IPS-20b (cell line): ENCODE results near the gene IGSF21.
A peak's percentile ranks its signal among the peaks of the same experiment; 100 is the strongest.

ENCODE experiments used
- H3K27ac ChIP-seq: one replicate; pipeline ENCODE4 v1.5.1; 2013; ENCODE audit warnings: low read length
- H3K27me3 ChIP-seq: 2 replicates; pipeline ENCODE4 v1.6.1; 2013; ENCODE audit warnings: mild to moderate bottlenecking, low read length, inconsistent platforms; ENCODE audit not compliant: insufficient read depth
- H3K36me3 ChIP-seq: 2 replicates; pipeline ENCODE4 v1.6.1; 2013; ENCODE audit warnings: low read depth, mild to moderate bottlenecking, inconsistent platforms, low read length, moderate library complexity; ENCODE audit not compliant: insufficient read depth
- H3K4me1 ChIP-seq: 2 replicates; pipeline ENCODE4 v1.6.1; 2013; ENCODE audit warnings: mild to moderate bottlenecking, control low read depth, inconsistent platforms, low read length, moderate library complexity; ENCODE audit not compliant: insufficient read depth
- H3K4me3 ChIP-seq: 2 replicates; pipeline ENCODE4 v1.5.1; 2013; ENCODE audit warnings: mild to moderate bottlenecking, low read length, inconsistent platforms
- H3K9ac ChIP-seq: 2 replicates; pipeline ENCODE4 v1.6.1; 2013; ENCODE audit warnings: low read depth, mild to moderate bottlenecking, inconsistent platforms, low read length, moderate library complexity
- H3K9me3 ChIP-seq: 2 replicates; pipeline ENCODE4 v1.6.1; 2013; ENCODE audit warnings: mild to moderate bottlenecking, low read depth, low read length, inconsistent platforms; ENCODE audit not compliant: insufficient read depth

IGSF21 gene

DNA sequence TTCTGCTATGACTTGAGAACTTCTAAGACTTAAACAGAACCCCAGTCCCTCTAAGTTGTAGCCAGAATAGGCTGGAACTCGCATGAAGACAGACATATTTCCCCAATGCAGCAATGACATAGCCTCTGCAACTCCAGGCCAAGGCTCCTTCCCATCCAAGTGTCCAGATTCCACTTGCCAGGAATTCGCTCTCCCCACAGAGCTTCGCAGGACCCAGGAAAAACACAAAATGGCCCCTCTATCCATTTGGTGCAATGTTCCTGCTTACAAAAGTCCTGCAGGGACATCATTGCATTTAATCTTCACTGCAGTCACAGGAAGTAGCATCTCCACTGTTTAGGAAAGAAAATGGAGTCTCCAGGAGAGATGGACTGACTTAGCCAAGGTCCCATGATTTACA is 225.6 kb downstream of the IGSF21 start:
- Histone ChIP-seq H3K36me3 (no peaks in the 10 kb centered on the region), H3K9ac (no peak overlapping the region), H3K4me1 (peaks cover 10% of the 10 kb centered on the region; the same call in 1 of the 2 replicates), H3K27me3 (0 out of 2 replicates have a peak, but pooled peaks cover 4% of the 10 kb centered on the region), H3K27ac (no peak overlapping the region), H3K9me3 (no peaks in the 10 kb centered on the region), H3K4me3 (no peak overlapping the region)

GRCh38 chr1:18336801-18337200 is 229.2 kb downstream of the IGSF21 start:
- Histone ChIP-seq H3K9me3 (no peaks in the 10 kb centered on the region), H3K36me3 (no peaks in the 10 kb centered on the region), H3K4me3 (no peak overlapping the region), H3K9ac (no peak overlapping the region), H3K27me3 (peaks cover 4% of the 10 kb centered on the region; the same call in 1 of the 2 replicates), H3K27ac (no peak overlapping the region), H3K4me1 (peaks cover 10% of the 10 kb centered on the region; the same call in 1 of the 2 replicates)

- no peaks in the 10 kb centered on the region for H3K9me3 ChIP-seq
- H3K36me3 ChIP-seq: no peaks in the 10 kb centered on the region
- H3K9ac ChIP-seq: no peak overlapping the region
- H3K27me3 ChIP-seq: peaks cover 4% of the 10 kb centered on the region; the same call in 1 of the 2 replicates
- no peak overlapping the region for H3K4me3 ChIP-seq
- H3K4me1 ChIP-seq: peaks cover 5% of the 10 kb centered on the region; the same call in 1 of the 2 replicates
- H3K27ac ChIP-seq: no peak overlapping the region
Observed at GRCh38 chr1:18337757-18338156, 230.2 kb downstream of the IGSF21 start.

GRCh38 chr1:18339161-18339560 is 231.6 kb downstream of the IGSF21 start:
- no peaks in the 10 kb centered on the region for H3K4me1 ChIP-seq
- H3K9ac ChIP-seq: no peak overlapping the region
- no peaks in the 10 kb centered on the region for H3K36me3 ChIP-seq
- H3K4me3 ChIP-seq: no peak overlapping the region
- no peaks in the 10 kb centered on the region for H3K9me3 ChIP-seq
- peaks cover 4% of the 10 kb centered on the region; the same call in 1 of the 2 replicates for H3K27me3 ChIP-seq
- H3K27ac ChIP-seq: no peak overlapping the region

- peaks cover 4% of the 10 kb centered on the region; the same call in 1 of the 2 replicates for H3K27me3 ChIP-seq
- H3K9me3 ChIP-seq: no peaks in the 10 kb centered on the region
- H3K27ac ChIP-seq: no peak overlapping the region
- H3K36me3 ChIP-seq: no peaks in the 10 kb centered on the region
- H3K9ac ChIP-seq: no peak overlapping the region
- no peak overlapping the region for H3K4me3 ChIP-seq
- H3K4me1 ChIP-seq: no peaks in the 10 kb centered on the region
Observed at GRCh38 chr1:18340158-18340764, 232.7 kb downstream of the IGSF21 start.

GRCh38 chr1:18340787-18341186 is 233.2 kb downstream of the IGSF21 start:
- Histone ChIP-seq H3K36me3 (no peaks in the 10 kb centered on the region), H3K27me3 (peaks cover 4% of the 10 kb centered on the region; the same call in 1 of the 2 replicates), H3K9ac (no peak overlapping the region), H3K4me1 (no peaks in the 10 kb centered on the region), H3K9me3 (no peaks in the 10 kb centered on the region), H3K4me3 (no peak overlapping the region), H3K27ac (no peak overlapping the region)

- no peak overlapping the region for H3K27ac ChIP-seq
- H3K36me3 ChIP-seq: no peaks in the 10 kb centered on the region
- peaks cover 4% of the 10 kb centered on the region; the same call in 1 of the 2 replicates for H3K27me3 ChIP-seq
- no peak overlapping the region for H3K4me3 ChIP-seq
- no peaks in the 10 kb centered on the region for H3K9me3 ChIP-seq
- no peak overlapping the region for H3K9ac ChIP-seq
- H3K4me1 ChIP-seq: no peaks in the 10 kb centered on the region
Observed at GRCh38 chr1:18341291-18342069, 233.9 kb downstream of the IGSF21 start.

DNA sequence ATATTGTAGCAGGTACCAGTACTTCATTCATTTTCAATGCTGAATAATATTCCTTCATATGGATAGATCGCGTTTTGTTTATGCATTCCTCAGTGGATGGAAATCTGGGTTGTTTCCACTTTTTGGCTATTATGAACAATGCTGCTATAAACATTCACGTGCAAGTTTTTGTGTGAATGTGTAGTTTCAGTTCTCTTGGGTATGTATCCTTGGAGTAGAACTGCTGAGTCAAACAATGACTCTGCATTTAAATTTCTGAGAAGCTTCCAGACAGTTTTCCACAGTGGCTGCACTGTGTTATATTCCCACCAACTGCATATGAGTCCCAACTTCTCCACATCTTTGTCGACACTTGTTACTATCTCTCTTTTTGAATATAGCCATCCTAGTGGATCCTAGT is 235.1 kb downstream of the IGSF21 start:
- Histone ChIP-seq H3K9me3 (no peaks in the 10 kb centered on the region), H3K27ac (no peak overlapping the region), H3K36me3 (no peaks in the 10 kb centered on the region), H3K9ac (no peak overlapping the region), H3K4me3 (no peak overlapping the region), H3K4me1 (no peaks in the 10 kb centered on the region), H3K27me3 (peaks cover 4% of the 10 kb centered on the region; the same call in 1 of the 2 replicates)

- no peak overlapping the region for H3K27ac ChIP-seq
- H3K27me3 ChIP-seq: peaks cover 4% of the 10 kb centered on the region; the same call in 1 of the 2 replicates
- no peaks in the 10 kb centered on the region for H3K36me3 ChIP-seq
- no peaks in the 10 kb centered on the region for H3K9me3 ChIP-seq
- H3K4me3 ChIP-seq: no peak overlapping the region
- peaks cover under 1% of the 10 kb centered on the region; the same call in 1 of the 2 replicates for H3K4me1 ChIP-seq
- no peak overlapping the region for H3K9ac ChIP-seq
Observed at GRCh38 chr1:18343581-18343980, 236.0 kb downstream of the IGSF21 start.

- H3K27me3 ChIP-seq: peaks cover 4% of the 10 kb centered on the region; the same call in 1 of the 2 replicates
- H3K9me3 ChIP-seq: no peaks in the 10 kb centered on the region
- no peak overlapping the region for H3K27ac ChIP-seq
- H3K9ac ChIP-seq: 0 out of 2 replicates have a peak overlapping the region, but pooled peaks have one; percentile 14
- no peaks in the 10 kb centered on the region for H3K36me3 ChIP-seq
- peaks cover 3% of the 10 kb centered on the region; the same call in 1 of the 2 replicates for H3K4me1 ChIP-seq
- no peak overlapping the region for H3K4me3 ChIP-seq
Observed at GRCh38 chr1:18344755-18345154, 237.2 kb downstream of the IGSF21 start.

DNA sequence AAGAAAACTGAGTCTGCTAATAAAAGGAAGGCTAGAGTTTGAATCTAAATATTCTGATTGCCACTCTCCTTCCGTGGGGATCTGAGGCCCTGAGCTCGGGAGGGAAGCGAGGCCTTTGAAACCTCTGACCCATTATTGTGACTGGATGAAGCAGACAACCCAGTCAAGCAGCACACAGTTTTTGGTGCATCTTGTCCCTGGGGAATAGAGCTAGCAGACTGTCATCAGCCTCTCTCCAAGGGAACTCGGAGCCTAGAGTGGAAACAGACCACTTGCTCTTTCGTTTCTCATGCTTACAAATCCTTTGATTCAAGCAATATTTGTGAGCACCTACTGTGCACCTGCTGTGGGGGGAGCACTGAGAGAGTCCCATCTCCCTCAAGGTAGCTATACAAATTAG is 240.0 kb downstream of the IGSF21 start:
- no peak overlapping the region for H3K4me3 ChIP-seq
- H3K9ac ChIP-seq: no peak overlapping the region
- H3K27me3 ChIP-seq: no peaks in the 10 kb centered on the region
- peaks cover 5% of the 10 kb centered on the region for H3K4me1 ChIP-seq
- no peaks in the 10 kb centered on the region for H3K36me3 ChIP-seq
- H3K27ac ChIP-seq: no peak overlapping the region
- H3K9me3 ChIP-seq: no peaks in the 10 kb centered on the region

DNA sequence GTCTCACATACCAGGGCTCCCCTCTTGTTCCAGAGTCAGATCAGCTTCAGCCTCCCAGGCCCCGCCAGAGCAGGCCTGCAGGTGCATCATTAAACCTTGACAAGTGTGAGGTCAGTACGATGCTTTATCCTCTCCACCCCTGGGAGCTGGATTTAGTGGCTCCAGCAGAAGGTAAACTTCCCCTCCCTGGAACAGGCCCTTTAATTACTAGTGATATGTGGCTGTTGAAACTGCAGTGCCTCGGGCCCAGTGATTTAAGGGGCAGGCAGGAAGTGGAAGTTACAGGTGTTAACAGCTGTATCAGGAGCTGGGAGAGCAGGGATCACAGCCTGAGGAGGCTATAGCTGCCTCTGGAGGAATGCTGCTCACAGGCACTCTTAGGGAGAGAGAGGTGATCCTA is 240.8 kb downstream of the IGSF21 start:
- Histone ChIP-seq H3K9ac (no peak overlapping the region), H3K4me1 (peaks cover 5% of the 10 kb centered on the region), H3K36me3 (no peaks in the 10 kb centered on the region), H3K9me3 (no peaks in the 10 kb centered on the region), H3K27me3 (no peaks in the 10 kb centered on the region), H3K27ac (no peak overlapping the region), H3K4me3 (no peak overlapping the region)
